ENCODE data around the gene ZNF549.
A peak's percentile ranks its signal among the peaks of the same experiment; 100 is the strongest.
"Not testable (repeated sequence)": the region's sequence is repeated elsewhere in the genome, so short reads cannot be mapped to it uniquely, and the experiment has no call there.

The ZNF549 gene

DNA sequence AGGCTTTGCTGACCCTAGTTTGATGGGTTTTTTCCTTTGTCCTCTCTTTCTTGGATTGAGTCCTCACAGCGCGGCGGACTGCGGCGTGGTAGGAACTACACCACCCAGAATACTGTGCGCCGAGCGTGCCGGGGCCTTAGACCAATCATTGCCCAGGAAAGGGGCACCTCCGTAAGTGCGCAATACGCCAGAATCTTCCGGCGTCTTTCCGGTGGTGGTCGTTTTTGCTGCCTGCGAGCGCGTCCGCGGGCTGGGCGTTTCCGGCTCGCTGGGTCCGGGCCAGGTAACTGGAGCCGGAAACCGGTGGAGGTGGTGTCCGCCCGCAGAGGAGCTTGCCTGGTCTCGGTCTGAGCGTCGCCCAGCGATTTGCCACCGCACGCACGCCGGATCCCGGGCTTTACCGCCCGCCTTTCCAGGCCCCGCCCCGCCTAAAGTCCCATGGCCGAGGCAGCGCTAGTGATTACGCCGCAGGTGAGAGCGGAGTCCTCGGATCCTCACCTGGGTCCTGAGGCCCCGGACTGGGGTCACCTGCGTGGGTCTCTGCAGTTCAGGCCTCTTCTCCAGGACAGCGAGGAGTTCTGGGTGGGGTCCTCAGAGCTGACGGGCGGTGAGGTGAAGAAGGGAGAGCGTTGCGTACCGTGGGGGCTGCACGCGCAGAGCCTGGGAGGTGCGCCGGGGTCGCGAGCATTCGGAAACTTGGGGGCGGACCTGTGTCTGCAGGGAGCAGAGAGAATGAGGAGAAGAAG is at the start of gene ZNF549:
Gene ZNF549 (plus strand): TSS at position 221 of the 746 bp plus-strand sequence. CDS start 218 bp downstream, at position 439.
- DNase-seq: no peak

- peak; percentile 87 for DNase-seq
Measured at GRCh38 chr19:57487477-57488298, 39.5 kb upstream of the ZNF549 start, which contains the start of gene ZNF419. Gene ZNF419, plus strand, starts transcription at chr19:57487750. Its CDS starts 201 bp downstream, at chr19:57487951.

DNA sequence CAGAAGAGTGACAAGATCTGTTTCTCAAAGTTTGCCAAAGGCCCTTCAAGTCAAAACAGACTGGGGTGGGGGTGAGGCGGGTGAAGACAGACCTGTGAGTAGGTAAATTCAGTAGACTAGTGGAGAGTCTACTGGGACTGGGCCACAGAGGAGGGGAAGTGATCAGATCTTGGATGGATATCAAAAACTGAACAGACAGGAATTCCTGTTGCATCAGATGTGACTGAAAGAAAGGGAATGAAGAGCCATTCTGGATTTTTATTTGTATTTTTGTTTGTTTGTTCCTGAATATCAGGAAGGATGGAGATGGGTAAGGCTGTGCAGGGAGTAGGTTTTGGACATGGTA is 38.9 kb upstream of the ZNF549 start:
- not testable (repeated sequence) for DNase-seq

- DNase-seq: not testable (repeated sequence)
Measured at GRCh38 chr19:57499332-57499679, 27.9 kb upstream of the ZNF549 start.

- peak; percentile 91 for DNase-seq
Measured at GRCh38 chr19:57499680-57500395, 27.3 kb upstream of the ZNF549 start, which contains the start of gene ZNF773. Gene ZNF773, plus strand, starts transcription at chr19:57499938. Its CDS starts 143 bp downstream, at chr19:57500081.

DNA sequence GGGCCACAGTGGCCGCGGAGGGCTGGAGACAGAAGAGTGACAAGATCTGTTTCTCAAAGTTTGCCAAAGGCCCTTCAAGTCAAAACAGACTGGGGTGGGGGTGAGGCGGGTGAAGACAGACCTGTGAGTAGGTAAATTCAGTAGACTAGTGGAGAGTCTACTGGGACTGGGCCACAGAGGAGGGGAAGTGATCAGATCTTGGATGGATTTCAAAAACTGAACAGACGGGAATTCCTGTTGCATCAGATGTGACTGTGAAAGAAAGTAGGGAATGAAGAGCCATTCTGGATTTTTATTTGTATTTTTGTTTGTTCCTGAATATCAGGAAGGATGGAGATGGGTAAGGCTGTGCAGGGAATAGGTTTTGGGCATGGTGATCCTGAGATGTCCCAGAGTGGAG is 26.8 kb upstream of the ZNF549 start:
- not testable (repeated sequence) for DNase-seq

GRCh38 chr19:57506163-57506562 is 21.0 kb upstream of the ZNF549 start:
- DNase-seq: no peak

DNA sequence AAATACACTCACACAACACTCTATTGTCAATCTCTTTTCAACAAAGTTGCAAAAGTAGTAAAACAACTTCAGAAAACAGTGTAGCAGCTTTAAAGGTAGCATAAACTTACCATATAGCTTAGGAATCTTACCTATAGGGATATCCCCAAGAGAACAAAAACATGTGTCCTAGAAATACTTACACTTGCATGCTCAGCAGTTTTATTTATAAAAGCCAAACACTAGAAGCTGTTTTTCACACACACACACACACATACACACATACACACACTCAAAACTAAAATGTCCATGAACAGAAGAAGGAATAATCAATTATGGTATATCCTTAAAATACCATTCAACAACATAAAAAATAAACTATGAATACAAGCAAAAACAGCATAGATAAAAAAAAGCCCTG is 15.7 kb upstream of the ZNF549 start:
- DNase-seq: no peak

DNA sequence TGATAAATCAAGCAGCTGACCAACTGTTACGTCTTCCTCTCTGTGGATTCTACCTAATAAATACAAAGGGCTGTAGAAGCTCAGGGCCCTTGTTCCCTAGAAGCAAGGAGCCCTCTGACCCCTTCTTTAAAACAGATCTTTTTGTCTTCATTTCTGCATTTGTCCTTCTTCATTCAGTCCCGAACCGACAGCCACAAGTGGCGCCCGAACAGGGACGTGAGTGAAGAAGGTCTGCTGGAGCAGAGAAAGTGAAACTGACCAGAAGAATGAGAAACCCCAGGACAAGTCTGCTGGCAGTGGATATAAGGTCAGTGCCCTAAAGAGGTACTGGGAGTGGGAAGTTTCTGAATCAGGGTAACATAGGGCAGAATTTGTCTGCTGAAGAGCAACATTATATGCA is 14.3 kb upstream of the ZNF549 start:
- DNase-seq: no peak

DNA sequence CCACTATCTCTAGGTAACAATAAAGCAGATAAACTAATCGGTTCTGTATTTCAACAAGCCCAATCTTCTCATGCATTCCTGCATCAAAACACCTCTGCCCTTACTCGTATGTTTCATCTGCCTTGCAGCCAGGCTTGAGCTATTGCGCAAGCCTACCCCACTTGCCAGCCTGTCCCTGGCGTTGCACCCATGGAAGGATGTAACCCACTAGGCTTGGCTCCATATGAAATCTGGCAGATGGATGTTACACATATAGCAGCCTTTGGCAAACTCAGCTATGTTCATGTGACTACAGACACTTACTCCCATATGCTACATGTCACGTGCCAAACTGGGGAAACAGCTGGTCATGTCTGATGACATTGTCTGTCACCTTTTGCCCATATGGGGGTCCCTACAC is 11.9 kb upstream of the ZNF549 start:
- DNase-seq: no peak

DNA sequence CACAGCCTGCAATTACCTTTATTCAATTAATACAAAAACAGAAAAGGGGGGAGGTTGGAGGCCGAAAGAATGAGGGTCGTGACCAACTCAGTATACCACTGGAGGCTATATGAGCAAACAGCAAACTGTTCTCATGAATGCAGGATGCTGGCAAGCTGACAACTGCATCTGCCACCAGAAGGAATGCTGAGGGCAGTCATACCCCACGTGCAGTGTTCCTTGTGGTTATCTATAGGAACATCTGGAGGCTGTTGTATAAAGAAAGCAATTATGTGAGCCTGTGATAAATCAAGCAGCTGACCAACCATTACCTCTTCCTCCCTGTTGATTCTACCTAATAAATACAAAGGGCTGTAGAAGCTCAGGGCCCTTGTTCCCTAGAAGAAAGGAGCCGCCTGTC is 9.1 kb upstream of the ZNF549 start:
- DNase-seq: not testable (repeated sequence)

GRCh38 chr19:57537953-57538547 is 10.9 kb downstream of the ZNF549 start:
- no peak for DNase-seq

DNA sequence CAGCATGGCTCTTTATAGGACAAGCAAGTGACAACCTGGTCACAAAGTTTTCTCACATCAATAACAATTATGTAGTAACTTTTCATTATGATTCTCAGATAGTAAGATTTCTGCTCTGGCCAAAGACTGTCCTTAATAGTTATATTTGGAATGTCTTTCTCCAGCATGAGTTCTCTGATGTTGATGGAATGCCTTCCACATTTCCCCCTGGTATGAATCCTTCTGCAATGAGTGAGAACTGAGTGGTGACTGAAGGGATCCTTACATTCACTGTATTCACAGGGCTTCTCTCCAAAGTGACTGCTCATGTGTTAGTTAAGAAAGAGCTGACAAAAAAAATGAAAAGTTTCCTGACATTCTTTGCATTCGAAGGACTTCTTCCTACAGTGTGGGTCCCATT is 19.4 kb downstream of the ZNF549 start:
- no peak for DNase-seq

DNA sequence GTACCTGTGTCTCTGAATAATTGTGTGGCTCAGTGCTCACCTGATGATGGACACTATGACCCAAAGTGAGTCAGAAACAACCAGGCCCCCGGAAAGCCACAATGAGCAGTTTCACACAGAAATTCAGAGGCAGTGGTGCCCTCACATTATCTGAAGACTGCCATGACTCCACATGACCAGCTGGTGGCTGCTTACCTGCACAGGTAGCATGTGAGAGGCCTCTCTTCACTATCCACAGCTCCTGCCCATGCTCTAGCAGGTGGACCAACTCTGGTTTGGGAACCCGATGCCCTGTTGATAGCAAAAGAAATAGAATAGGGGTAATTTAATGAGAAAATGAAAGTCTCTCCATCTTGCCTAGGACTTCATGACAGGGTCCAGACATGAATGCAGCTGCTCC is 25.3 kb downstream of the ZNF549 start:
- DNase-seq: no peak

GRCh38 chr19:57557659-57558058 is 30.5 kb downstream of the ZNF549 start:
- DNase-seq: no peak

DNA sequence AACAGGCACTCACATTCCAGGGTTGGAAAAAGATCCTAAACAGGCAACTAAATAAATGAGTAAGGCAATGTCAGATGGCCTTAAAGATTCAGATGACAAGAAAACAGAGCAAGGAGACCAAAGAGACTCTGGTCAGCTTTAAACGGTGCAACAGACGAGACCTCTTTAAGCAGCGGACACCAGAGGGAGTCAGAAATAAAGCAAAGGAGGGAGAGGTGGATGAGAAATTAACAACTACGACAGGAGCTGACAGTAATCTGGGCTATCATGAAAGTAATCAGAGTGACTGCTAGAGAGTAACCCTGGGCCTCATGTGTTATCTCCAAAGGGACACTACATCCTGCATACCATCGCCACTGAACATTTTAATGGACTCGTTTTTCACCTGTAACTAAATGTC is 31.4 kb downstream of the ZNF549 start:
- DNase-seq: no peak

- DNase-seq: no peak
Measured at GRCh38 chr19:57559008-57559403, 31.9 kb downstream of the ZNF549 start.

DNA sequence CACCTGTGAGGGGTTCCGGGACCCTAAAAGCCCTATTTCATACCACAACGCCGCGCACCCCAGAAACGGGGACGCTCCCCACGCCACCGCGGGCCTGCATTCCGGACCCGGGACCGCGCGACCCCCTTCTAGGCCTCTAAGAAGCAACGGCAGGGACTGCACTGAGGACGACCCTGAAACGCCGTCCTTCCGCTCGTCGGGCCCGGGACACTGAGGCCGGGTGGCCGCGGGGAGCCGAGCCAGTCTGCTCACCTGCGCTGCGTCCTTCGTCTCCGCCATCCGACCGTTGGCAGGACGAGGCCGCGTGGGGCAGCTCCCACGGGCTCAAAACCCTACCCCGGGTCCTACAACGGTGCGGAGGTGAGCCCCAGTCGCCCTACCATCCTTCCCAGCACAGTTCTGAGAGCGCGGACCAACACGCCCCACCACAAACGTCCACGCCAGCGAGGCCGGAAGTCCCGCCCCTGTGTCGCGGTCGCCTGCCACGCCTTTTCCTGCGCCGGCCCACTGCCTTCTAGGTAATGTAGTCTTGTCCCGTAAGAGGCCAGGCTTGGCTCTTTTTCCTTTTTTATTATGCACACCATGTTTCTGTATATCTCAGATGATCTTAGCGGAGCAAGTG is 32.4 kb downstream of the ZNF549 start, which contains the start of gene ZNF550:
Gene ZNF550 (minus strand): TSS at position 460 of the 622 bp plus-strand sequence. CDS start 181 bp downstream, at position 279.
- DNase-seq: peak; percentile 70

DNA sequence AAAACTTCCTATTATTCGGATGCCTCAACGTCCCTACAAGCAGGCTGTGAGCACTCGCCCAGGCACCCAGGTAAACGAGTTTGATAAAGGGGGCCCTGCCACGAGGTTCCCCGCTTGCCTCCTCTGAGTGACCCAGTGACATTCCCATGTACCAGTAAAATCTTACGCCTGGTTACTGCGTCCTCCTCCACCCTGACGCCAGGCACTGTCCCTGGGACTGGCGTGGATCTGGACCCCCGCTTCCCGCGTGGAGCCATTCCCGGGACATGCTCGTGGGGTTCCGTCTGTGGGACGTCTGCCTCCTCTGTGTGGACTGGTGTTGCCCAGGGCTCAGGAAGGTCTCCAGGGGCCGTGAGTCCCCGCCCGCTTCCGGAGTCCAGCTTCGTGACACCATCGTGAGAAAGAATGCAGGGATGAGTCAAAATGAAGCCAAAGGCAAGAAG is 32.9 kb downstream of the ZNF549 start:
- no peak for DNase-seq

DNA sequence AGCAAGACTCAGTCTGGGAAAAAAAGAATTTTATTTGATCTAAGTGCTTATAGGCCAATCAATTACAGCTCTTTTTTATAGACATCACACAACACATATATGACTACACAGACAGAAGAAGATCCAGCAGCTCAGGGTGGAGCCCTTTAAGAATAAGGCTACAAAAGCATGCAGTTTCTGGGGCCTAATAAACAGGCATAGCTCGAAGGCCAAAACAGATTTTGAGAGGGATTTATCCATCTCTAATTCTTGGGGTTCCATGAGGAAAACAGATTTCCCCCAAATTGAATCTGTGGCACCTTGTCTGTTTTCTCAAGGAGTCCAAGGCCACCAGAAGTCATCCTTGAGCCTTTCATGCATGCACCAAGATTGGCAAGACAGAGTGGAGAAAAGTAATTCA is 36.4 kb downstream of the ZNF549 start:
- DNase-seq: no peak

- DNase-seq: no peak
Measured at GRCh38 chr19:57566396-57567265, 39.5 kb downstream of the ZNF549 start.
